Measurements from ENCODE around the gene FOXP1.

The FOXP1 gene

GRCh38 chr3:71488882-71489281 is 94.6 kb downstream of the FOXP1 start:
- in situ Hi-C loops (cut with MboI; ENCODE audit: low sequenced_read_pairs), result no loop called here

DNA sequence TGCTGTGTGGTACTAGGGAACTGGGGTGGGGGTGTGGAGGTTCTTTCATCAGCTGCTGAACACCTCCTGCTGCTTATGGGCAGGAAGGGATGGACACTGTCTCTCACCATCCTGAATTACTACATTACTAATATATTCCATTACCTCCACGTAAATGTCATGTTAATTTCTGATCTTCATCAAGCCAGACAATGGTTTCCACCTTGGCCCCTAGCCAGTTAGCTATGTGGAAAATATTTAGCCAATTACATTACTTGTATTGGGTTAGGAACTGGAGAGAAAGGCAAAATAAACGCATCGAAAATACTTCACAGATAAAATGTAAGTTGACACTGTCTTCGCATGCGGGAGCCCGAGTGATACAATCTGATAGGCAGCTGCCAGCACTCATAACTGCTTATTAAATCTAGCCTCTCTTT is 95.1 kb downstream of the FOXP1 start:
- in situ Hi-C loops (cut with MboI; ENCODE audit: low sequenced_read_pairs), result no loop called here

DNA sequence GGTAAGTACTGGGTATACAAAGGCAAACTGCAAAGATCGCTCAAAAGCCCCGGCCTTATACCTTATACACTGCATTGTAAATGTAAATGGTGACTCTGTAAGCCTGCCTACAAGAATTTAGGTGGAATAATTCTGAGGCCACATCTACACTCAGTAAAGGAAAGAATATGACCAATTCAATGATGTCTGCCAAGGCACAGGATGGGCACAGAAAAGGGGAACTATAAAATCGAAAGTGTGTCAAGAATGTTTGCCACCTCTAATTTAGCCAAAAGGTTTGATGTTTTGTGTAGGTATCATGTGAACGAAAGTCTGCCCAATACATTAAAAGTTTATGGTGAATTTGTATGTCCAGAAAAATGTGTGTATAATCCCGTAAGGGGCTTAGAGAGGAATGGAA is 96.1 kb downstream of the FOXP1 start:
- in situ Hi-C loops (cut with MboI; ENCODE audit: low sequenced_read_pairs), result no loop called here

GRCh38 chr3:71486831-71487230 is 96.7 kb downstream of the FOXP1 start:
- in situ Hi-C loops (cut with MboI; ENCODE audit: low sequenced_read_pairs), result no loop called here

DNA sequence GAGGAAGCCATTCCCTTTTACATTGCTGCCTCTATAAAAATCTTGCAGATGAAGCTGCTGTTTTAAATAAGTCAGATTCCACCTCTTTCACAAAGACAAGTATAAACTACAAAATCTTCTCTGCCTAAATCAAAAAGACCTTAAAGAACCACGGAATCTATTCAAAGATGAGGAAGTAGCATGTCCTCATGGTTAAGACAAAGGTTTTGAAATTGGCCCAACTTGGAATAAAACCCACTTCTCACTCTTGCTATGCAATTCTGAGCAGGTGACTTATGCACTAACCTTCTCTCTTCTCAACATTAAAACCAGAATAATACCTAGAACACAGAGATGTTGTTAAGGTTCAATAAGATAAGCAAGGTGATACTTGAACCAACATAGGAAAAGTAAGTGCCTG is 97.6 kb downstream of the FOXP1 start:
- in situ Hi-C loops (cut with MboI; ENCODE audit: low sequenced_read_pairs), result no loop called here

DNA sequence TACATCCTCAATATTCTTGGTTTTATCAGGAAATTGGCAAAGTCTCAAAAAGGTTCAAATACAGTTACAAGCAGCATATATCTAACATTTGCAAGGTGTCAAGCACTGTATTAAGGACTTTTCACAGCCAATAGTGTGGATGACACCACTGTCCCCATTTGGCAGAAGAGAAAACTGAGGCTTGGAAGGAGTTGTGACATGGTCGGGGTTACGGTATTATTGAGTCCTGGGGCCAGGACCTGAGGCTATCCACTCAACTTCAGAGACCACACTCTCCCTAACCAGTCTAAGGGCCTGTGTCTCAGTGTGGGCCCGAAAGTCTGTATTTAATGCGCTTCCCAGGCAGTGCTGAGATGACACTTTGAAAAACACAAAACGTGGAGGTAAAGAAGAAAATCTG is 99.1 kb downstream of the FOXP1 start:
- in situ Hi-C loops (cut with MboI; ENCODE audit: low sequenced_read_pairs), result no loop called here

- in situ Hi-C loops (cut with MboI; ENCODE audit: low sequenced_read_pairs), result no loop called here
These were observed 99.5 kb downstream of the FOXP1 start for GRCh38 chr3:71484047-71484446.

DNA sequence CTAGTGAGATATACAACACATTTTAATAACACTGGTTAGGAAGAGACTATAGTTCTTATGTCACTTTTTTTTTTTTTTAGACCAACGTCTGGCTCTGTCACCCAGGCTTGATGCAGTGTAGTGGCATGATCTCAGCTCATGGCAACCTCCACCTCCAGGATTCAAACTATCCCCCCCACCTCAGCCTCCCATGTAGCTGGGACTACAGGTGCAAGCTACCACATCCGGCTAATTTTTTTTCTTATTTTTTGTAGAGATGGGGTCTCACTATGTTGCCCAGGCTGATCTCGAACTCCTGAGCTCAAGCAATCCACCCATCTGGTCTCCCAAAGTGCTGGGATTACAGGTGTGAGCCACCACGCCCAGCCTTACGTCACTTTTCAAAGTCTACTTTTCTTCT is 100.8 kb downstream of the FOXP1 start:
- in situ Hi-C loops (cut with MboI; ENCODE audit: low sequenced_read_pairs), result no loop called here

DNA sequence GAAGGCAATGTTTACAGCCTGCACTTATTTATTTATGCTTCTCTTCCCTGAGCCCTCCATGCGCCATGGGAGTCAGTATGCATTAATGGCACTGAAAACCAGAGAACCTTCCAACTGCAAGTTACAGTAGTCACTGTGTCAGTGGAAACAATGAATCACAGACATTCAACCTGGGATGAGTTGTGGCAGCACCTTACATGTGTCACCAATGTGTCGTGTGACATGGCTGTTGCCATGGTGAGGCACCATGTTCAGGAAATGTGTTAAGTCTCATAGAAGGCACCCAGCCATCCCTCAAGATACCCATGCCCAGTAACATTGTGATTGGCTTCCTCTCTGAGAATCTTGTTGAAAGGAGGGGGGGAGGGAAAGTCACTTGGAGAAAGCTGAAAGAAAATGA is 105.0 kb downstream of the FOXP1 start:
- in situ Hi-C loops (cut with MboI; ENCODE audit: low sequenced_read_pairs), result no loop called here

DNA sequence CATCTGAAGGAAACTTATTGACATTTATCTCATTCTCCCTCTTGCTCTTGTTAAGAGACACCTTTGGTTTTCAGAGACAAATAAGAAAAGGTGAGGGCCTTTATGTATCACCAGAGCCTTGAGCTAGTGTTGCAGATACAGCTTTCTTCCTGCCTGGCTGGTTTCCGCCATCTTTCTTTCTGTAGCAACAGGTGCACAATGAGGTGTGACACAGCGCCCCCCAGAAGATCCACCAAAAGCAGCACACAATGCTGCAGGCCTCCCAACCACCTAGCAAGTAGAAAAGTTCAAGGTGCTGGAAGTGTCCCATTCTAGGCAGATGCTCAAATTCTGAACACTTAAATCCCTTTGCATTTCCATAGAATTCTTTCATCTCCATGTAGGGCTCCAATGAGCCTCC is 106.6 kb downstream of the FOXP1 start:
- in situ Hi-C loops (cut with MboI; ENCODE audit: low sequenced_read_pairs), result no loop called here

DNA sequence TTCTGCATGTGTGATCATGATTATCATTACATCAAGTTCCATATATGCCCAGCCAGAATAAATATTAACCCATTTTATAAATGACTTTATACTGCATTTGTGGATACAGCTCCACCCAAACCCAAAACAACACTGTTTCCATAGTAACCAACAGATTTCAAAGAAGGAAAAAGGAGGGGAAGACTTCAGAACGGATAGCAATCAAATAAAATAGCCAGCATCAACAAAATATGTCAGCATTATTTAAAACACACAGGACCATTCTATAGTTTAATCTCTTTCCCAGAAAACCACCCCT is 114.4 kb downstream of the FOXP1 start:
- in situ Hi-C loops (cut with MboI; ENCODE audit: low sequenced_read_pairs), result no loop called here

GRCh38 chr3:71468311-71469137 is 115.0 kb downstream of the FOXP1 start:
- in situ Hi-C loops (cut with MboI; ENCODE audit: low sequenced_read_pairs), result no loop called here

- in situ Hi-C loops (cut with MboI; ENCODE audit: low sequenced_read_pairs), result no loop called here
These were observed 117.0 kb downstream of the FOXP1 start for GRCh38 chr3:71466483-71466882.

GRCh38 chr3:71465371-71466036 is 118.0 kb downstream of the FOXP1 start:
- in situ Hi-C loops (cut with MboI; ENCODE audit: low sequenced_read_pairs), result no loop called here

DNA sequence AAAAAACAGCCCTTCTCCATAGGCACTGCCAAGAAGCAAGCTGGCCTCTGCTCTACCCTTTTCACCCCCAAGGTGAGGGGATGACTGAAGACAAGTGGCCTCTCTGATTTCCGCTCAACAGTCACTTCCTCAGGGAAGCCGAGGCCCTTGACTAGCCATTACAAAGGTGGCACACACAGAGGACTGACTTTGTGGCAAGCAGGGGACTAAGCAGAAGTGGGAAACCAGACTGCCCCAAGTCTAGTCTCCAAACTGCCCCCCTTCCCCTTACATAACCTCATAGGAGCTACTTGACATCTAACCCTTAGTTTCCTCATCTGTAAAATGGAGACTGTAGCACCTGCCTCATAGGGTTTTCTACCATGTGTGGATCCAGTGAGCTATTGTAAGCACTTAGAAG is 118.9 kb downstream of the FOXP1 start:
- in situ Hi-C loops (cut with MboI; ENCODE audit: low sequenced_read_pairs), result no loop called here

DNA sequence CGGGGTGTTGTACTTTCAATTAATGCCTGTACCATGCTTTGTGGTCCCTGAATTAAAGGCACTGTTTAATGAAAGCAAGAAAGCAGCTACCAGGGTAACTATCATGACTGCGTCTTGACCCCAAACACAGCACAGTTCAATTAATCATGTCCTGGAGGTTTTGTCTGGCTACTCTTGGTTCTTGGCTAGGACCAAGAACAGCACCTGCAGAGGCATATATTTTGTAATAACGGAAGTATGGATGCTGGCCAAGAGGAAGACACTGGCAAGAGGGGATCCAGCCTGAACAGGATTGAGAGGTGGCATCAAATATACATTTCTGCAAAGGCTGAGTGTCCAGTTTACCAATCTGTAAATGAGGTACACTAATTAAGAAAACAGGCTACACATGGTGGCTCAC is 119.9 kb downstream of the FOXP1 start:
- in situ Hi-C loops (cut with MboI; ENCODE audit: low sequenced_read_pairs), result no loop called here

DNA sequence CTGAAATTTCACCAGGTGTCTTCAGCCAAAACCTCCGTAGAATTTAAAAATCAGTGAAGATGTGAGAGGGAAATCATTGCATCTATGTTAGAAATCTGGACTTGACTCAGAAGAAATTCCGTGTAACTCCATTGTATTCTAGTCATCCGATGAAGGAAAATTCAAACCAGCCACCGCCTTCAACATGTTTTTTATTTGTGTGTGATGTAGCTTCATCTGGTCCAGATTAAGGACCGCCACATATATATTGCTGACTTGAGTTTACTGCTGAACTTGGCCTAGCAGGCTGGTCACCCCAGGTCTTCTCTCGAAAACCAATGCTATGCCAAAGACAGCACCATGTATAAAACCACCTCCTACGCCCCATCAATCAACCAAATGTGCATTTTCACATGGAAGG is 120.9 kb downstream of the FOXP1 start:
- in situ Hi-C loops (cut with MboI; ENCODE audit: low sequenced_read_pairs), result no loop called here

GRCh38 chr3:71461749-71462483 is 121.6 kb downstream of the FOXP1 start:
- in situ Hi-C loops (cut with MboI; ENCODE audit: low sequenced_read_pairs), result no loop called here

GRCh38 chr3:71461114-71461513 is 122.4 kb downstream of the FOXP1 start:
- in situ Hi-C loops (cut with MboI; ENCODE audit: low sequenced_read_pairs), result no loop called here

DNA sequence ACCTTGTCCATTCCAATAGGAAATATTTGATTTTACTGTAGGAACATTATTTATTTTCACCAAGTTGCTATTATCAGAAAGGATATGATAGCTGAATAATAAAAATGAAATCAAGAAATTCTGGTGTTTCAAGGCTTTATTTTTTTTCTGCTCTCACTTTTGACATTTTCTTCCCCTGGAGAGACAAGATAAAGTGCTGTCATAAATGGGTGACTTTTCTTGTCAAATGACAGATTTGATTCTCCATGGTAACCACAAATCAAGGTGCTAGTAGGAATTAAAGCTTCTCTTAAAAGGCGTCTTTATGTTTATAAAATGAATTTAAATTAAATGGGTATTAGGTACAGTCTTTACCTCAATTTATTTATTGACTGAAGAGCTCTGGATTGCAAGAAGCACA is 124.6 kb downstream of the FOXP1 start:
- in situ Hi-C loops (cut with MboI; ENCODE audit: low sequenced_read_pairs), result no loop called here

DNA sequence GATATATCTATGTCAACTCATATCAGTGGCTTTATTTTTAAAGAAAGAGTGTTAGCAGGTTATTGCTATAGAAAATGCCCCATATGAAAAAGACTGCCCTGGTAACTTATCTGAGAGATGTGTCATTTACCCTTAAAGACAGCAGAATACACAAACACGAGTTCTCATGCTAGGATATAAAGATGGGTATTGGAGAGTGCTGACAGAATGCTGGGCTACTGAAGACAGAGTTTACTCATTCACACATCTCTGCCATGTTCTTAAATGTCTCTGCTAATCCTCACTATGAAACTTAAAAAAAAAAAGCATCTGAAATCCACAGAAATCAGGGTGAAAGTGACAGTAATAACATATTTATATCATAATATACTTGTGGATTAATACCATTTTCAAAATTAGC is 126.7 kb downstream of the FOXP1 start:
- in situ Hi-C loops (cut with MboI; ENCODE audit: low sequenced_read_pairs), result no loop called here

DNA sequence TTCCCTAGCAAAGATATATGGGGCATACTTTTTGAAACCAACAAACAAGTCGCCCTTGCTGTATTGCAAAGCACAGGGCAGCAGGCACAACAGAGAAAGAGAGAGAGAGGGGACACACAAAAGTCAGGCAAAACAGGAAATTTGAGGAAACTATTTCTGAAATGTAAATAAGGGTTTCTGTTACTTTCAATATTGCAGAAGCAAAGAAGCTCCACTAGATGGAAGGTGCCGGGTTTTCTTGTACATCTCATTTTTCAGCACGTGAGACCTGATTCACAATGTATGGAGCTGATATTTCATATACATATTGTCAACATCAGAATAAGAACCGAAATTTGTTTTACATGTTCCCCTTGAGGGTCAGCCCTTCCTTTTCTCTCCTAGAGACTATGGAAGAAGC is 127.4 kb downstream of the FOXP1 start:
- in situ Hi-C loops (cut with MboI; ENCODE audit: low sequenced_read_pairs), result no loop called here
